Measurements from ENCODE around the gene RASAL3.

DNA sequence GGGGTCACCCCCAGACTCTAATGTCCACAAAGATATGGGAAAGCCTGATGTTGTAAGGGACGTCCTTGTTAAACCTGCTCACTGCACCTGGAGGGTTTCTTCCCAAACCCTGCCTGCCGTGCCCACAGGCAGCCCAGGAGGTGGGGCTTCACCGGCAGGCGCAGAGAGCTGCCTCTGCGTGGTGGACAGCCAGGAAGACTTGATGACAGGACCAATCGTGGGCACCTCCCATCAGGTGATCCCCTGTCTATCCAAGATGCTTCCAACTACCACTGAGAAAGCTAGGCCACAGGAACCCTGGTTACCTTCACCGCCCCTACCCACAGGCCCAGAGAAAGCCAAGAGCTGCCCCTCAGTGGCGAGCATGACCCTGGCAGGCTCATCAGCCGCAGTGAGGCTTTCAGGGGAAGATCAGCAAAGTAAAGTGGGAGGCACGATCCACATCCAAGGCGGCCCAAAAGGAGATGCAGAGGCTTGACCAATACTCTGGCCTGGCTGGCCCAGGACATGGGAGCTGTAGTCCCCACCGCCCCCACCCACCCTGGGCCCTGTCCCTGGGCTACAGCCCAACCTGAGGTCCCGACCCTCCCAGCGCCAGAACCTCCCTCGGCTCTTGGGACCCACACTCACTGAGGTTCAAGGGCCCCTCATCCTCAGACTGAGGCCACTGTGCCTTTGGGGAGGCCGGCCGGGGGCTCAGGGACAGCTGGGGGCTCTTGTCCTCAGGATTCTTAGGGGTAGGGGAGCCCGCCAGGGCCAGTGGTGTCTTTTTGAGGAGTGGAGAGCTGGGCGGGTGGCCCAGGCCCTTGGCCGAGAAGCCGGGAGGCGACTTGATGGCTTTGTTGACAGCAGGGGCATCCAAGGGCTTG lies 35.2 kb downstream of the RASAL3 start:
- TF ChIP-seq, protein P1, sequence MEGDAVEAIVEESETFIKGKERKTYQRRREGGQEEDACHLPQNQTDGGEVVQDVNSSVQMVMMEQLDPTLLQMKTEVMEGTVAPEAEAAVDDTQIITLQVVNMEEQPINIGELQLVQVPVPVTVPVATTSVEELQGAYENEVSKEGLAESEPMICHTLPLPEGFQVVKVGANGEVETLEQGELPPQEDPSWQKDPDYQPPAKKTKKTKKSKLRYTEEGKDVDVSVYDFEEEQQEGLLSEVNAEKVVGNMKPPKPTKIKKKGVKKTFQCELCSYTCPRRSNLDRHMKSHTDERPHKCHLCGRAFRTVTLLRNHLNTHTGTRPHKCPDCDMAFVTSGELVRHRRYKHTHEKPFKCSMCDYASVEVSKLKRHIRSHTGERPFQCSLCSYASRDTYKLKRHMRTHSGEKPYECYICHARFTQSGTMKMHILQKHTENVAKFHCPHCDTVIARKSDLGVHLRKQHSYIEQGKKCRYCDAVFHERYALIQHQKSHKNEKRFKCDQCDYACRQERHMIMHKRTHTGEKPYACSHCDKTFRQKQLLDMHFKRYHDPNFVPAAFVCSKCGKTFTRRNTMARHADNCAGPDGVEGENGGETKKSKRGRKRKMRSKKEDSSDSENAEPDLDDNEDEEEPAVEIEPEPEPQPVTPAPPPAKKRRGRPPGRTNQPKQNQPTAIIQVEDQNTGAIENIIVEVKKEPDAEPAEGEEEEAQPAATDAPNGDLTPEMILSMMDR (conservative IDR thresholded peaks at IDR 0.05 in 1 of 2, IDR thresholded peaks at IDR 0.05 in 1 of 2; ENCODE audit: low read depth in 1 of 2, low read length in 2 of 2) = no peak
- TF ChIP-seq EZH2 (IDR thresholded peaks at IDR 0.05; ENCODE audit: low read length, missing control alignments) = no peak

Measured in fibroblast of lung (primary cell).